OCI-LY3 (cell line): Measurements from ENCODE around the gene GOLGA6A.

Experiments used
- EZH2phosphoT487 ChIP-seq: fragments of 200-600 bp; shearing (Covaris generic); IDR thresholded peaks from 2 replicates; pipeline ENCODE4 v1.6.1; 2018; ENCODE audit warnings: antibody characterized with exemption, mixed run types, low read depth
- TF ChIP-seq, protein P1 (sequence below): fragments of 200-600, 300-600 bp; sonication (generic); IDR thresholded peaks from 2 replicates; pipeline ENCODE4 v1.5.1; 2014; ENCODE audit warnings: antibody characterized with exemption, low read length, low read depth

DNA sequence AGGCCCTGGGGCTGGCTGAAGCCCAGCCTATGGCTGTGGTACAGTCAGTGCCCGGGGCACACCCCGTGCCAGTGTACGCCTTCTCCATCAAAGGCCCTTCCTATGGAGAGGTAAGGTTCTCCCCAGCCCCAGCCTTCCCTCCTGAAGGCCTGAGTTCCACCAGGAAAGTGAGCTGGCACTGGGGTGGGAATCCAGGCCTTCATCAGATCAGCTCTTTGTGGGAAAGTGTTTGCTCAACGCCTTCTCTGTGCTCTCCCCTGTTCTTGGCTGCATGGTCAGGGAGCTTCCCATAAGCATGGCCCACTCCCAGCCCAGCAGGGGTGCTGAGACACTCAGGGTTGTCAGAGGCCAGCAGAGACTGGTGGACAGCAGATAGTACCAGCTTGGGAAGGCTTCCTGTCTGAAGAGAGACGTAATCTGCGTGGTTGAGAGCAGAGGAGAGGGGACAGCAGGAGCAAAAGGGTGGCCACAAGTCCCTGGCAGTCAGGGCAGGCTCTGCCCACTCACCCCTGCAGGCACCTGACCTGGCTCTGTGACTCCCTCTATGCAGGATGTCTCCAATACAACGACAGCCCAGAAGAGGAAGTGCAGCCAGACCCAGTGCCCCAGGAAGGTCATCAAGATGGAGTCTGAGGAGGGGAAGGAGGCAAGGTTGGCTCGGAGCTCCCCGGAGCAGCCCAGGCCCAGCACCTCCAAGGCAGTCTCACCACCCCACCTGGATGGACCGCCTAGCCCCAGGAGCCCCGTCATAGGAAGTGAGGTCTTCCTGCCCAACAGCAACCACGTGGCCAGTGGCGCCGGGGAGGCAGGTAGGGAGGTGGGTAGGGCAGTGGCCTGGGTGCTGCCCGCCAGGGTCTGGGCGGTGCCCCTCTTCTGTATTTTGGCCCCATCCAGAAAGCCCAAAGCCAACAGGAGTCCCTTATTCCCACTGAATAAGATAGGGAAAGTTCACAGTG lies 49.5 kb downstream of the GOLGA6A start:
- TF ChIP-seq, protein P1, sequence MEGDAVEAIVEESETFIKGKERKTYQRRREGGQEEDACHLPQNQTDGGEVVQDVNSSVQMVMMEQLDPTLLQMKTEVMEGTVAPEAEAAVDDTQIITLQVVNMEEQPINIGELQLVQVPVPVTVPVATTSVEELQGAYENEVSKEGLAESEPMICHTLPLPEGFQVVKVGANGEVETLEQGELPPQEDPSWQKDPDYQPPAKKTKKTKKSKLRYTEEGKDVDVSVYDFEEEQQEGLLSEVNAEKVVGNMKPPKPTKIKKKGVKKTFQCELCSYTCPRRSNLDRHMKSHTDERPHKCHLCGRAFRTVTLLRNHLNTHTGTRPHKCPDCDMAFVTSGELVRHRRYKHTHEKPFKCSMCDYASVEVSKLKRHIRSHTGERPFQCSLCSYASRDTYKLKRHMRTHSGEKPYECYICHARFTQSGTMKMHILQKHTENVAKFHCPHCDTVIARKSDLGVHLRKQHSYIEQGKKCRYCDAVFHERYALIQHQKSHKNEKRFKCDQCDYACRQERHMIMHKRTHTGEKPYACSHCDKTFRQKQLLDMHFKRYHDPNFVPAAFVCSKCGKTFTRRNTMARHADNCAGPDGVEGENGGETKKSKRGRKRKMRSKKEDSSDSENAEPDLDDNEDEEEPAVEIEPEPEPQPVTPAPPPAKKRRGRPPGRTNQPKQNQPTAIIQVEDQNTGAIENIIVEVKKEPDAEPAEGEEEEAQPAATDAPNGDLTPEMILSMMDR = no peak
- no peak for TF ChIP-seq EZH2phosphoT487
